HepG2 (cell line): ENCODE results near the gene RPS2. TPM values are rescaled to one million over a fixed set of nuclear protein-coding genes. Genes with fewer than 3 reads are reported as not detected.

Experiments
- HNRNPL ChIP-seq: fragments of 200-400 bp; formaldehyde crosslinking; IDR thresholded peaks from 2 replicates; pipeline ENCODE4 v1.6.1; 2017; ENCODE audit warnings: mild to moderate bottlenecking, low read depth, low read length
- HOXA9 ChIP-seq: sonication (generic); formaldehyde crosslinking; IDR thresholded peaks from 2 replicates; pipeline ENCODE4 v1.8.1; 2022; ENCODE audit warnings: missing genetic modification reagents, mild to moderate bottlenecking, moderate library complexity, borderline replicate concordance
- MIER2 ChIP-seq: IDR thresholded peaks from 2 replicates; pipeline ENCODE4 v1.6.1; 2016; ENCODE audit warnings: missing biosample characterization, missing genetic modification reagents
- NRL ChIP-seq: sonication (generic); formaldehyde crosslinking; IDR thresholded peaks from 2 replicates; pipeline ENCODE4 v1.5.0; 2020; ENCODE audit warnings: missing genetic modification reagents, mild to moderate bottlenecking, moderate library complexity, borderline replicate concordance
- PHF8 ChIP-seq: sonication (generic); formaldehyde crosslinking; IDR thresholded peaks from 2 replicates; pipeline ENCODE4 v1.5.0; 2020; ENCODE audit warnings: missing genetic modification reagents
- PRDM10 ChIP-seq: sonication (generic); formaldehyde crosslinking; IDR thresholded peaks from 2 replicates; pipeline ENCODE4 v1.4.0; 2020; ENCODE audit warnings: low read depth, missing genetic modification reagents
- PRMT3 ChIP-seq: sonication (generic); formaldehyde crosslinking; IDR thresholded peaks from 2 replicates; pipeline ENCODE4 v1.8.1; 2022; ENCODE audit warnings: low read depth, mild to moderate bottlenecking, moderate library complexity, missing genetic modification reagents, borderline replicate concordance
- PTBP1 ChIP-seq: fragments of 200-400 bp; formaldehyde crosslinking; IDR thresholded peaks from 2 replicates; pipeline ENCODE4 v1.6.1; 2018; ENCODE audit warnings: low read length, low read depth; ENCODE audit not compliant: poor library complexity, severe bottlenecking
- SP1 ChIP-seq, 2 experiments: fragments of 450-650 bp in 1 of 2; sonication (generic) in 1 of 2; formaldehyde crosslinking in 1 of 2; IDR thresholded peaks; 2 replicates each; pipeline versions ENCODE4 v1.4.0 to v1.6.1; 2016 to 2020; ENCODE audit warnings: missing genetic modification reagents in 1 of 2
- THAP11 ChIP-seq: IDR thresholded peaks from 2 replicates; pipeline ENCODE4 v1.6.1; 2016; ENCODE audit warnings: missing biosample characterization, missing genetic modification reagents
- ZFP1 ChIP-seq: IDR thresholded peaks from 2 replicates; pipeline ENCODE4 v1.6.1; 2016
- ZFP37 ChIP-seq: sonication (generic); formaldehyde crosslinking; IDR thresholded peaks from 2 replicates; pipeline ENCODE4 v1.4.0; 2020; ENCODE audit warnings: missing genetic modification reagents, borderline replicate concordance
- ZNF124 ChIP-seq: sonication (generic); formaldehyde crosslinking; IDR thresholded peaks from 2 replicates; pipeline ENCODE4 v1.4.0; 2020; ENCODE audit warnings: missing genetic modification reagents
- ZNF331 ChIP-seq: sonication (generic); formaldehyde crosslinking; IDR thresholded peaks from 2 replicates; pipeline ENCODE4 v1.4.0; 2020; ENCODE audit warnings: missing genetic modification reagents
- ZNF615 ChIP-seq: sonication (generic); formaldehyde crosslinking; IDR thresholded peaks from 2 replicates; pipeline ENCODE4 v1.5.0; 2020; ENCODE audit warnings: mild to moderate bottlenecking, missing genetic modification reagents, borderline replicate concordance
- ZNF891 ChIP-seq: sonication (generic); formaldehyde crosslinking; IDR thresholded peaks from 2 replicates; pipeline ENCODE4 v1.5.0; 2020; ENCODE audit warnings: mild to moderate bottlenecking, missing genetic modification reagents
- polyA plus RNA-seq, 8 experiments: library from polyadenylated mRNA; depleted of rRNA in 3 of 8; stranded (reverse) in 7 of 8; unstranded in 1 of 8; fragments of >200 nt; fragmentation: Illumina TruSeq in 4 of 8; extraction: Trizol in 4 of 8; gene quantifications; 2 replicates each; pipeline versions ENCODE4 v1.2.1 to v1.2.3, GENCODE V29; 2011 to 2016; ENCODE audit warnings: low read depth in 4 of 8, missing spikeins in 1 of 8, mixed read lengths in 1 of 8; ENCODE audit not compliant: insufficient read depth in 1 of 8
- total RNA-seq, 5 experiments: library from RNA; depleted of rRNA; stranded (reverse); fragments of >200 nt; fragmentation: Illumina TruSeq; extraction: Trizol; gene quantifications; 2 replicates each; pipeline ENCODE4 v1.2.3, GENCODE V29; 2016; ENCODE audit warnings: low read depth in 1 of 5
- TF ChIP-seq, protein P1 (sequence below): sonication (generic); formaldehyde crosslinking; IDR thresholded peaks from 2 replicates; pipeline ENCODE4 v1.4.0; 2020; ENCODE audit warnings: missing genetic modification reagents
- TF ChIP-seq, protein P2 (sequence below): sonication (generic); formaldehyde crosslinking; IDR thresholded peaks from 2 replicates; pipeline ENCODE4 v1.4.0; 2020; ENCODE audit warnings: missing genetic modification reagents
- TF ChIP-seq, protein P3 (sequence below): sonication (generic); formaldehyde crosslinking; IDR thresholded peaks from 2 replicates; pipeline ENCODE4 v1.8.0; 2022; ENCODE audit warnings: missing genetic modification reagents, mild to moderate bottlenecking, moderate library complexity, borderline replicate concordance

RPS2 gene
- total and polyA plus RNA-seq, 2 of the 13 experiments (the other 11 are each of a cell fraction or from before 2014, with no cell fraction given) = 1,908 to 4,514 TPM

DNA sequence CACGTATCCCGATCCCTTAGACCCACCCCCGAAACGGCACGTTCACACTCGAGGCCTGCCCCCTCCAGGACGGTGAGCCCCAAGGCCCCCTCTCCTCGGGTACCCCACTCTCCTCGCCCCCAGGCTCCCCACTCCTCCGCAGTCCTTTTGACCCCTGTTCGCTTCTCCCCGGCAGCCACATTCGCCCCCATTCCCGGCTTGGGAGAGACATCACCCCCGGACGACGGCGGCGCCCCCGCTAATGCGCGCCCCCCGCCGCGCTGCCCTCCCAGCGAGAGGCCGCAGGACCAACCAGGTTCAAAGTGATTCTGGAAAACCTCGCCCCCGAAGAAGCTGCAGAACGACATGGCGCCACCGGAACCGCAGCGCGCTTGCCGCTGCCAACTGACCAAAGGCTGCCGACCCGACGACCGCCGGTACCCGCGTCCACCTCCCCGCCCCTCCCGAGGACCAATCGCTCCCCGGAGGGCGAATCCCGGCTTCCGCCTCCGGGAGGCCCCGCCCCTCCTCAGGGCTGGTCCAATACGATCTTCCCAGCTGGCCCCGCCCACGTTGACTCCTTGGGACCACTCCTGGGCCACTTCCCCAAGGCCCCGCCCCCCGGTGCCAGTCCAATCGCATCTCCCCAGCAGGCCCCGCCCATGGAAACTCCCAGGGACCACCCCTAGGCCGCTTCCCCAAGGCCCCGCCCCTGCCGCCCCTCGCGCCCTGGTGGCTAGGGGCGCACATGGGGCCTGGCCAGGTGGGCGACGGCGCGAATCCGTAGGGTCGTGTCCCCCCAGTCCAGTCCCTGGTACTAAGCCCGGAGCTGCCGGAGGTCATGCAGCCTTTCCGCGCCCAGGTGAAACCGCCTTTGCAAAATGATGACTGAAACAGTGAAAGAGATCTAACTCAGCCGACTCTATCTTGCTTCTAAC lies 21.6 kb downstream of the RPS2 start, which contains the start of gene MSRB1 (continued):
- TF ChIP-seq PRDM10 (CRISPR knock-in tag) (0 out of 2 replicates have a peak, but pooled peaks have one; percentile 43), PTBP1 (no peak), HOXA9 (CRISPR knock-in tag) (no peak), SP1 (IDR thresholded peaks at IDR 0.05) (peak; percentile 59; the same call in 1 of the 2 replicates), SP1 (CRISPR knock-in tag; IDR thresholded peaks at IDR 0.05) (peak; percentile 92), THAP11 (CRISPR knock-in tag) (peak; percentile 72), PRMT3 (CRISPR knock-in tag) (no peak), MIER2 (CRISPR knock-in tag) (no peak), HNRNPL (0 out of 2 replicates have a peak, but pooled peaks have one; percentile 22), PHF8 (CRISPR knock-in tag) (peak; percentile 67), ZFP1 (CRISPR knock-in tag) (no peak), ZFP37 (CRISPR knock-in tag) (no peak), ZNF891 (CRISPR knock-in tag) (peak; percentile 8; the same call in 1 of the 2 replicates), NRL (peak; percentile 36; the same call in 1 of the 2 replicates), ZNF615 (no peak), ZNF124 (0 out of 2 replicates have a peak, but pooled peaks have one; percentile 16), ZNF331 (no peak)
- TF ChIP-seq, protein P1, sequence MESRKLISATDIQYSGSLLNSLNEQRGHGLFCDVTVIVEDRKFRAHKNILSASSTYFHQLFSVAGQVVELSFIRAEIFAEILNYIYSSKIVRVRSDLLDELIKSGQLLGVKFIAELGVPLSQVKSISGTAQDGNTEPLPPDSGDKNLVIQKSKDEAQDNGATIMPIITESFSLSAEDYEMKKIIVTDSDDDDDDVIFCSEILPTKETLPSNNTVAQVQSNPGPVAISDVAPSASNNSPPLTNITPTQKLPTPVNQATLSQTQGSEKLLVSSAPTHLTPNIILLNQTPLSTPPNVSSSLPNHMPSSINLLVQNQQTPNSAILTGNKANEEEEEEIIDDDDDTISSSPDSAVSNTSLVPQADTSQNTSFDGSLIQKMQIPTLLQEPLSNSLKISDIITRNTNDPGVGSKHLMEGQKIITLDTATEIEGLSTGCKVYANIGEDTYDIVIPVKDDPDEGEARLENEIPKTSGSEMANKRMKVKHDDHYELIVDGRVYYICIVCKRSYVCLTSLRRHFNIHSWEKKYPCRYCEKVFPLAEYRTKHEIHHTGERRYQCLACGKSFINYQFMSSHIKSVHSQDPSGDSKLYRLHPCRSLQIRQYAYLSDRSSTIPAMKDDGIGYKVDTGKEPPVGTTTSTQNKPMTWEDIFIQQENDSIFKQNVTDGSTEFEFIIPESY (CRISPR knock-in tag) = peak; percentile 40; the same call in 1 of the 2 replicates
- TF ChIP-seq, protein P2, sequence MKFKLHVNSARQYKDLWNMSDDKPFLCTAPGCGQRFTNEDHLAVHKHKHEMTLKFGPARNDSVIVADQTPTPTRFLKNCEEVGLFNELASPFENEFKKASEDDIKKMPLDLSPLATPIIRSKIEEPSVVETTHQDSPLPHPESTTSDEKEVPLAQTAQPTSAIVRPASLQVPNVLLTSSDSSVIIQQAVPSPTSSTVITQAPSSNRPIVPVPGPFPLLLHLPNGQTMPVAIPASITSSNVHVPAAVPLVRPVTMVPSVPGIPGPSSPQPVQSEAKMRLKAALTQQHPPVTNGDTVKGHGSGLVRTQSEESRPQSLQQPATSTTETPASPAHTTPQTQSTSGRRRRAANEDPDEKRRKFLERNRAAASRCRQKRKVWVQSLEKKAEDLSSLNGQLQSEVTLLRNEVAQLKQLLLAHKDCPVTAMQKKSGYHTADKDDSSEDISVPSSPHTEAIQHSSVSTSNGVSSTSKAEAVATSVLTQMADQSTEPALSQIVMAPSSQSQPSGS (CRISPR knock-in tag) = no peak
- TF ChIP-seq, protein P3, sequence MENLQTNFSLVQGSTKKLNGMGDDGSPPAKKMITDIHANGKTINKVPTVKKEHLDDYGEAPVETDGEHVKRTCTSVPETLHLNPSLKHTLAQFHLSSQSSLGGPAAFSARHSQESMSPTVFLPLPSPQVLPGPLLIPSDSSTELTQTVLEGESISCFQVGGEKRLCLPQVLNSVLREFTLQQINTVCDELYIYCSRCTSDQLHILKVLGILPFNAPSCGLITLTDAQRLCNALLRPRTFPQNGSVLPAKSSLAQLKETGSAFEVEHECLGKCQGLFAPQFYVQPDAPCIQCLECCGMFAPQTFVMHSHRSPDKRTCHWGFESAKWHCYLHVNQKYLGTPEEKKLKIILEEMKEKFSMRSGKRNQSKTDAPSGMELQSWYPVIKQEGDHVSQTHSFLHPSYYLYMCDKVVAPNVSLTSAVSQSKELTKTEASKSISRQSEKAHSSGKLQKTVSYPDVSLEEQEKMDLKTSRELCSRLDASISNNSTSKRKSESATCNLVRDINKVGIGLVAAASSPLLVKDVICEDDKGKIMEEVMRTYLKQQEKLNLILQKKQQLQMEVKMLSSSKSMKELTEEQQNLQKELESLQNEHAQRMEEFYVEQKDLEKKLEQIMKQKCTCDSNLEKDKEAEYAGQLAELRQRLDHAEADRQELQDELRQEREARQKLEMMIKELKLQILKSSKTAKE (CRISPR knock-in tag) = no peak
